DMS153 treated with DMSO at 0.1 percent for 48 hours (cell line): Measurements from ENCODE around the gene ARHGEF11.

Experiments used
- DNase-seq: peaks from one replicate; lab custom pipeline; 2025; ENCODE audit not compliant: unreplicated experiment; lab: John Stamatoyannopoulos, UW

The ARHGEF11 gene

DNA sequence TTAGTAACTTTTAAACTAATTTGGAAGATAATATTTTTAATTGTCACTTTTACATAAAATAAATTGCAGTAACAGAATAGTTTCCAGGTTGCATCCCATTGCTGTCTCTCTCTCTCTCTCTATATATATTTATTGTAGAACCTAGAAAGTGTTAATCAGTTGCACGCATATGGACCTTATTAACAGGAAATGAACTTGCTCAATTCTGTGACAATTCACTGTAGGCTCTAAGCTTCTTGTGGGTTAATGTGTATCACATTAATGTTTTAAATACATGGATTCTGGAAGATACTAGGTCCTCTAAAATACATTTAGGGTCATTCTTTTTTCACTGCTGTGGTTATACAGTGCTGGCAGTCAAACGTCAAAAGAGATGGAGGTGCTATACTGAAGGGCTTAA is 92.0 kb downstream of the ARHGEF11 start:
- DNase-seq: no peak

DNA sequence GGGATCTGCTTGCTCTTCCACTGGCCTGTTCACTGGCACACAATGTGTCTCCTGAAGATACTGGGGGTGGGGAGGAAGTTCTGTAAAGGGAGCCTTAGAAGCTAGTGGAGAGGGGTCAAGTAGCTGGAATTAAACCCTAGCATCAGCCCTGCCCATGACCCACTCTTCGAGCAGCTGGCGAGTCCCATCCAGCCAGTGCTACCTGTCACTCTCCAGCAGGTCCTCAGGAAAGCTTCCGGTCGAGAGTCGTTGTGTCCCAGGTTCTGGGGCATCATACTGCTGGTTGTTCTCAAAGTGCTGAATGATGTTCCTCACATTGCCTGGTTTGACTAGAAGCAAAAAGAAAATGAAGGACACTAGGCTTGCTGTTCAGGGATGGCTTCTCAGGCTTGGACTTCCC is 94.2 kb downstream of the ARHGEF11 start:
- DNase-seq: no peak

DNA sequence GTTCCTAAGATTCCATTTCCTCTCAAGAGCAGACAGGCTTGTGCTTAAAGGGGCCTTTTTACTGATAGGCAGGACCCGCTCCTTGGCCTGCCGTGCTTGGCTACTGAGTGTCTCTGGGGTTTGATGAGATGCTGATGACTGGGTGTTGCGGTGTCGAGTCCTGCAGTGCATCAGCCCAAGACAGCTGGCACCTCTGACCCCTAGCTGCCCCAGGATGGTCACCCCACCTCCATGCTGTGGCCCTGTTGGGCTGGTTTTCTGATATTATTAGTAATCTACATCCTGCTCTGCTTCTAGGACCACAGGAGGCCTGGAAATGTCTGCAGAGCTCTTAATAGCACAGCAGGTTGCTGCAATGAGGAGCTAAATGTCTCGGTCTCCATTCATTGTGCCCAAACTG is 96.4 kb downstream of the ARHGEF11 start:
- DNase-seq: no peak

- no peak for DNase-seq
Measured at GRCh38 chr1:156948708-156949107, 96.8 kb downstream of the ARHGEF11 start.

DNA sequence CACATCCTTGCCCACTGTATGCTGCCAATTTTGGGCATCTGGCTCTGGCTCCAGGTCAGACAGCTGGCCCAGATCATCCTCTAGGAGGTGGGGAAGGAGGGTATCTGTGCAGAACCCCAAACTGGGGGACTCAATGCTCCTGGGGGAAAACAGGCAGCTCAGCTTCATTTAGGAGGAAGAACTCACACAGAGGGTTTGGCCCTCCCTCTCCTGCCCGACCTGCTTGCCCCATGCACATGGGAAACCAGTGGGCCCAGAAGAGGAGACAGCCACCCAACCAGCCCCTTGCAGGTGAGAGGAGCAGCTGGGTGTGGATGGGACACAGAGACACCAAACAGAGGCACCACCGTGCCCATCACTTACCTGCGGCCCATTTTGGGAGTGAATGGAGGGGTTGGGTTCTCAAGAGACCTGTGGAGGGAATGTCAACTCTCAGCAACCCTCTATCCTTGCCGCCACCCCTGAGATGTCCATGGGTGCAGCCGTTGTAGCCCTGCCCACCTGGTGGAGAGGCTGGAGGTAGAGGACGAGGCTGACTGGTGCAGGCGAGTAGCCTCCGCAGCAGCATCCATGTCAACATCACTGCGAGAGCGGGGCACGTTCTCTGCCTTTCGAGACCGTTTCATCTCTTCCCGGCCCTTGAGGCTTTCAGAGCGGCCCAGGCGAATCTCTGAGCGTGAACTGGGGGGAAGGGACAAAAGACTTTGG is 97.6 kb downstream of the ARHGEF11 start:
- no peak for DNase-seq

- DNase-seq: no peak
Measured at GRCh38 chr1:156947127-156947526, 98.4 kb downstream of the ARHGEF11 start.

- no peak for DNase-seq
Measured at GRCh38 chr1:156945881-156946661, 99.5 kb downstream of the ARHGEF11 start.

GRCh38 chr1:156944848-156945247 is 100.7 kb downstream of the ARHGEF11 start:
- no peak for DNase-seq

- no peak for DNase-seq
Measured at GRCh38 chr1:156944268-156944667, 101.3 kb downstream of the ARHGEF11 start.

DNA sequence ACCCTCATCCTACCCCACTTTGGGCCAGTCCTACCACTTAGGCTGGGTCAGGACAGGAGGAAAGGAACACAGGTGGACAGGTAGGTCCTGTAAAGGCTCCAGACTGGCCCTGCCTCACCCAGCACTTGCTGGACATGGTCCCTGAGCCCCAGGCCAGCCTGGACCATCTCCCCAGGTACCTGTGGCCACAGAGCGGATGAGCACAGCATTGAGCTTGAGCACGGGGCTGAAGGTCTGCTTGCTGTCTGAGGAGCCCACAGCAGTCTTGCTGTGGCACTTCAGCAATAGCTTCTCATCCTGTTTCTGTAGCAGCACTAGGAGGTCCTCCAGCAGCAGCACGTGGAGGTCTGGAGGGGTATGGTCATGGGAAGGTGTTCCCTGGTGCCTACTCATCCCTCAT is 101.8 kb downstream of the ARHGEF11 start:
- no peak for DNase-seq

GRCh38 chr1:156942576-156942975 is 103.0 kb downstream of the ARHGEF11 start:
- no peak for DNase-seq

DNA sequence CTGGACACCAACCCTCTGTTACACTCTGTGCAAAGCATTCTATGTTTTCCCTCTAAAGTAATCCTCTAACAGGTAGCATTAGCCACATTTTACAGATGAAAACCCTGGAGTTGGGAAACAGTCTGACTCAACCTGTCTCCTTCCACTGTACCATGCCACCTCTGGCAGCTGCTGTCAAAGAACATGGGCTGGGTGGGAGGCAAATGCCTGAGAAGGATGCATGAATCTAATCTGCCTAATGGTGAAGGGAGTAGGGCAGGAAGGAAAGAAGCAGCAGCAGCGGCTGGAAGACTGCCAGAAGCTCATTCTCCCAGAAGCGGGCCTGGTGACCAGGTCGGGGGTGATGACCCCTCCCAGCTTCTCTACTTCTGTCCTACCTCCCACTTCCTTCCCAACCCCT is 103.4 kb downstream of the ARHGEF11 start:
- DNase-seq: no peak

DNA sequence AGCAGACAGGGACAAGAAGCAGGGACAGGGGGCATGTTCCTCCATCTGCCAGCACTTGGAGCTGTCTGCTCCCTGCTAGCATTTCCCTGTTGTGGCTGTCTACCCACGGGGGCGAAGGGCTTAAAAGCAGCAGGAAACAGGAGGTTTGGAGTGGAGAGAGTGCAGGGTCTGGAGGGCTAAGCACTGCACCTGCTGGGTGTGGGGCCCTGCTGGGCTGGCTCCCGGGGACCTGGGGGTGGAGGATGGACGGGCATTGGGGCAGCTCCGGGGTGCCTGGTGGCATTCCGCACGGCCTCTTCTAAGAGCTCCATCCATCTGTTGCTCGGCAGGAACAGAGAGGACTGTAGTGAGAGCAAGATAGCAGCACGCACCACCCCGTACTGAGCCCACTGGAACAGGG is 103.9 kb downstream of the ARHGEF11 start:
- no peak for DNase-seq

DNA sequence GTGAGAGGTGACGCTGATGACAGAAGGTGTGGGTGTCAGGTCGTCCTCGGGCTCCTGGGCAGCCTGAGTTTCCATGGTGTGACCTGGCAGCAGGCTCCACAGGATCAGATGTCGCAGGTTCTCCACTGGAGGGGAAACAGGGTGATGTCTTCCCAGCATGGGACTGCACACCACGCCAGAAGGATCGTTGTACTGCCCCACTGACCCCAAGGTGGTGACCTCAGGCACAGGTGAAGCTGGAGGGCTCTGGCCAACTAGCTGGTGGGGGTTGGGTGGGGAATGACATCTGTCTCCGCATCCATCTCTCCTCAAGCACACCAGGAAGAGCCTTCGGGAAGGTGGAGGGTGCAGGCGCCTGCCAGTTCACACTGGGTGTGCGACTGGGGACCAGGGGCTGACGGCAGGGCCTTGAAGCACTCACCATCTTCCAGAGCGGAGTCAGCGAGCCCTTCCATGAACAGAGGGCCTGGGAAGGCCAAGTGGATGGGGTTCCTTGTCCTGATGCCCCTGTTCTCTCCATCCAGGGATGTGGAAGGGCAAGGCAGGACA is 105.7 kb downstream of the ARHGEF11 start:
- DNase-seq: no peak

DNA sequence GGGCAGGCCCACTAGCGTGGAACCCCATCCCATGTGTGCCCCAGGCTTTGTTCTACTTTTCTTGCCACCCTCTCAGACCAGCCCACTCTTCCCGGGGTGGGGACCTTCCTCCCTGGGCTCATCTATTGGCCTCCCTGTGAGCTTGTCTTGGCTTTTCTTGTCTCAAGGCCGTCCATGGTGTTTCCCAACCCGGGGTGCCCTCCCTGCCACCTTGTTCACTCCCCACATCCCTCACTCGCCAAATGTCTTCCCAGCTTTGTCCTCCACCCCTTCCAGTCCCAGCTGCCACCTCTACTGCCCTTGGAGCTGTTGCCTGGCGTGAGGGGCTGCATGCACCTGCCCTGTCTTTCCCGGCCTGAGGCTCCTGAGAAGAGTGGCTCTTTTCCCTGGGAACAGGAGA is 106.7 kb downstream of the ARHGEF11 start:
- DNase-seq: no peak

DNA sequence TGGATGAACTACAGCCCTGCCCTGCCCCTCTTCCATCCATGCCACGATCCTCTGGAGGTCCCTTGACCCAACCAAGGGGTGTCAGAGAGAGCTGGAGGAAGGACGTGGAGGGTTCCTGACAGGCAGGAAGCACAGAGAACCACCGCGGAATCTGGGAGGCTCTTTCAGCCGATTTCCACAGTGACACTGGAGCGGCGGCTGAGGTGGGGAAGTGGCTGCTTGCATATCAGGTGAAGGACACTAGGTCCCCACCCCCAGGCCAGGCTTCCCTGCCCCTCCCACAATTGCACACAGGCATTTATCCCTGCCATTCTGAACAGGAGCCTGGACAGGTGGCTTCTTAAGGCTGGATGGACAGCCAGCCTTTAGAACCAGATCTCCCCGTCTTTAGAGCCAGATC is 107.7 kb downstream of the ARHGEF11 start:
- no peak for DNase-seq

DNA sequence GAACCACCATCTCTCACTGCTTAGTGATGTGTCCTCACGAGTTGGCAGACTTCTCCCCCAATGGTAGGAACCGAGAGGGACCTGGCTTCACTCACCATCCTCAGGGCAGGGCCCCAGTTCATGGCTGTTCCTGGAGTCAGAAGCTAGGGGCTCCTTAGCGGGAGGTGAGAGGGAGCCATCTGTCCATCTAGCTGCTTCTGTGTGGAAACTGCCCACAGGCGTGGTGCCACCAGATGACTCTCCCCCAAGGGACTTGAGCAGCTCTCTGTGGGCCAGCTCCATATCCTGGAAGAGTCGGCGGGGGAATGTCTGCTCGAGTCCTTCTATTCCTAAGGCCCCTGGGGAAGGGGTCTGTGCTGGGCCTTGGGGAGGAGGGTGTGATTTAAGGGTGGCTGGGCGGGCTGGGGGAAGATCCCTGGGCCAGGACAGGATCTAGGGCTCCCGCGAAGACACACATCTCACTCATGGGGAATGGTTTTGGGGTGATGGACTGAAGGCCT is 108.8 kb downstream of the ARHGEF11 start:
- DNase-seq: no peak

DNA sequence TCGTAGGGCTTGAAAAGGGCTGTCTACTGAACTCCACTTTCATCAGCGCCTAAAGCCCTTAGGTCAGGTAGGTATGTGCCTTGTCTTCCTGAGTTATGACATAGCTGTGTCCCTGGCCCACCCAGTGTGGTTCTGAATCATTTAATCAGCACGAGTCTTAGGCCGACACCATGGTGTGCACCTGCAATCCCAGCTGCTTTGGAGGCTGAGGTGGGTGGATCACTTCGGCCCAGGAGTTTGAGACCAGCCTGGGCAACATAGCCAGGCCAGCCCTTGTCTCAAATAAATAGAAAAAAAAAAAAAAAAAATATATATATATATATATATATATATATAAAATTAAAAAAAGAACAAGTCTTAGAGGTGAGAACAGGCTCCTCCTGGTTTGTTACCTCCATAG is 109.4 kb downstream of the ARHGEF11 start:
- DNase-seq: no peak

DNA sequence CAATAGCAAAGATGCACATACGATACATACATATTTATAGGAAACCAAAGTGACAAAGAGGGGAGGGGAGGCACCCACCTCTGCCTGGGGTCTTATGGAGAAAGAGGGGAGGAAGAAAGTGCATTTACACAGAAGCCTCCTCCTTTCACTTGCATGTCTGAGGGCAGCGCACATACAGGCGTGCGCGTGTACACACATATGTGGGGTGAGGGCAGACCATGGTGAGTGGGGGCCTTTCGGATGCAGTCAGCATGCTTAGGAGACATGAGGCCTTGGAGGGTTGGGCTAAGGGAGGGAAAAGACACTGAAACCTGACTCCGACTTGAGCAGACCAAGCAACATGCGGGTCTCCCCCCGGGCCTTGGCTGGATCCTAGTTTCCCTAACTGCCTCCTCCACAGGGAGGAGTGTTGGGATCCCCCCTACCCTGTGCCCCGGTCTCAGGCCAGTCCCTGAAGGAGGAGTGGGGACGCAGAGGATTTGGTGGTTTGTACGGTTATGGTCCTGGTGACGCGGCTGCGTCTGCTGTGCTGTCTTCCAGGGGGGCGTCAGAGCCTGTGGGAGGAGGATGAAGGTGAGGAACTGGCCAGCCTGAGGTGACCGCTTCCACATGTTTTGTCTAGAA is 109.9 kb downstream of the ARHGEF11 start:
- no peak for DNase-seq

DNA sequence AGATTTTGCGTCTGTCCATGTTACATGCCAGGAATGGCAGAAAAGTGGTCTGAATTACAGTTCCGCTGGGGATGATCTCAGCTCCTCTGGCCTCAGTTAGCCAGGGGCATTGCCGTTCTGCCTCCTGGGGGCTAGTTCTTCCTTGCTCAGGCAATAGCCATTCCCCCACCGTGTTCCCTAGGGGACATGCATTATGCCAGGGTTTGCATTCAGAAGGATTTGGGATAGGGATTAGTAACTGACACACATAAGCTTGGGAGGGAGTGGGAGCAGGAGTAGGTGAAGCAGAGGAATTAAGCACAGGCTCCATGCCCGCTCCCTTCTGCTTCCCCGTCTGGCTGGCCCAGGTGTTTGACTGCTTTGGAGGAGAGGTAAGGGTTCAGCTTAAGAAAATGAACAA is 112.4 kb downstream of the ARHGEF11 start:
- DNase-seq: no peak

GRCh38 chr1:156931974-156932710 is 113.4 kb downstream of the ARHGEF11 start:
- DNase-seq: no peak
